ENCODE measurements around the gene POT1.

- no peak for TF ChIP-seq CTCF (IDR thresholded peaks at IDR 0.05)
- no peak for TF ChIP-seq RELA (CRISPR knock-in tag; IDR thresholded peaks at IDR 0.05; ENCODE audit: borderline replicate concordance)
- TF ChIP-seq CBFB (CRISPR knock-in tag; IDR thresholded peaks at IDR 0.05; ENCODE audit: low read depth) = no peak
- TF ChIP-seq ZNF416 (CRISPR knock-in tag; IDR thresholded peaks at IDR 0.05) = no peak
- no peak for TF ChIP-seq USF2 (CRISPR knock-in tag; IDR thresholded peaks at IDR 0.05)
- TF ChIP-seq MXD4 (CRISPR knock-in tag; IDR thresholded peaks at IDR 0.05; ENCODE audit: borderline replicate concordance) = no peak
- TF ChIP-seq FOXP4 (CRISPR knock-in tag; IDR thresholded peaks at IDR 0.05) = no peak
- no peak for TF ChIP-seq ZNF138 (CRISPR knock-in tag; conservative IDR thresholded peaks at IDR 0.05)
- TF ChIP-seq MAX (CRISPR knock-in tag; IDR thresholded peaks at IDR 0.05) = no peak
- TF ChIP-seq ZNF423 (CRISPR knock-in tag; IDR thresholded peaks at IDR 0.05) = no peak
Observed at GRCh38 chr7:124898531-124898930, 31.1 kb downstream of the POT1 start.

Data from WTC11 (cell line).